DOHH2 (cell line): ENCODE measurements around the gene ZNF296.

ENCODE experiments used
- H3F3A ChIP-seq: fragments of 200-600 bp; sonication (generic), shearing (Covaris generic); 2 replicates; pipeline ENCODE4 v1.6.0; 2016; ENCODE audit warnings: antibody characterized with exemption, mild to moderate bottlenecking; ENCODE audit not compliant: control insufficient read depth, insufficient read depth
- H3K27ac ChIP-seq: fragments of 200-600 bp; sonication (generic); 2 replicates; pipeline ENCODE4 v1.5.1; 2014; ENCODE audit warnings: low read depth, mild to moderate bottlenecking, low read length, moderate library complexity
- H3K27me3 ChIP-seq: fragments of 200-600 bp; sonication (generic); 2 replicates; pipeline ENCODE4 v1.6.1; 2014; ENCODE audit warnings: mild to moderate bottlenecking, low read length, mixed read lengths; ENCODE audit not compliant: control insufficient read depth
- H3K36me3 ChIP-seq: fragments of 200-600 bp; sonication (generic); 2 replicates; pipeline ENCODE4 v1.6.1; 2014; ENCODE audit warnings: mild to moderate bottlenecking, low read length, moderate library complexity, mixed read lengths; ENCODE audit not compliant: control insufficient read depth
- H3K4me1 ChIP-seq: fragments of 200-600 bp; sonication (generic); 2 replicates; pipeline ENCODE4 v1.6.1; 2014; ENCODE audit warnings: mild to moderate bottlenecking, low read length, mixed read lengths; ENCODE audit not compliant: control insufficient read depth
- H3K4me2 ChIP-seq: fragments of 200-600 bp; sonication (generic); 2 replicates; pipeline ENCODE4 v1.6.0; 2014; ENCODE audit warnings: mild to moderate bottlenecking, low read length, moderate library complexity
- H3K4me3 ChIP-seq: fragments of 200-600 bp; sonication (generic); 2 replicates; pipeline ENCODE4 v1.5.1; 2014; ENCODE audit warnings: mild to moderate bottlenecking, low read length, mixed read lengths
- H3K79me2 ChIP-seq: fragments of 200-600 bp; sonication (generic); 2 replicates; pipeline ENCODE4 v1.6.1; 2014; ENCODE audit warnings: mild to moderate bottlenecking, low read length, mixed read lengths; ENCODE audit not compliant: control insufficient read depth
- H3K9me2 ChIP-seq: fragments of 200-600 bp; sonication (generic); replicated peaks from 2 replicates; pipeline ENCODE4 v1.6.1; 2014; ENCODE audit warnings: mild to moderate bottlenecking, low read length, mixed read lengths; ENCODE audit not compliant: control insufficient read depth
- H3K9me3 ChIP-seq: fragments of 200-600 bp; sonication (generic); 2 replicates; pipeline ENCODE4 v1.6.1; 2014; ENCODE audit warnings: antibody characterized with exemption, low read length, mixed read lengths; ENCODE audit not compliant: control insufficient read depth, insufficient read depth
- H4K20me1 ChIP-seq: fragments of 200-600 bp; sonication (generic); 2 replicates; pipeline ENCODE4 v1.6.0; 2014; ENCODE audit warnings: low read depth, mild to moderate bottlenecking, antibody characterized with exemption, low read length, moderate library complexity; ENCODE audit not compliant: control insufficient read depth, insufficient read depth
- EZH2phosphoT487 ChIP-seq: fragments of 200-600 bp; sonication (generic); IDR thresholded peaks from 2 replicates; pipeline ENCODE4 v1.6.1; 2017; ENCODE audit warnings: borderline replicate concordance, mild to moderate bottlenecking, antibody characterized with exemption, low read length, moderate library complexity, mixed read lengths
- TF ChIP-seq, protein P1 (sequence below): fragments of 200-600 bp; sonication (generic); IDR thresholded peaks from one replicate; pipeline ENCODE4 v1.5.1; 2014; ENCODE audit warnings: antibody characterized with exemption, mild to moderate bottlenecking, low read depth, low read length; ENCODE audit not compliant: poor library complexity, severe bottlenecking

ZNF296 gene

DNA sequence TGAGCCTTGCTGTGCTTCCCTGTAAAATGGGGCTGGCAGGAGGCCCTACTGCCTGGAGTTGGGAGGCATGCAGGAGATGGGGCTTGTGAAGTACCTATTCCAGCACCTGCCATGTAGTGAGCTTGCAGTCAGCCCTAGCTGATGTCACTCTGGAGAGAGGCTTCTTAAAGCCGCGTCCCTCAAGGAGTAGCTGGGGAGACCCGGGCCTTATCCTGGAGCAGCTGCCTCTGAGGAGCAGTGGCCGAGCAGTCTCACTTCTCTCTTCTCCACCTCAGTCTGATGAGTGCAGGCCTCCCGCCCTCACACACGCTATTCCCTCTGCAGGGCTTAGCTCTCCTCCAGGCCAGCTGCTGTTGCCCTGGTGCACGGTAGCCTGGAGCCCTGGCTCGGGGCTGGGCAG lies 19.4 kb downstream of the ZNF296 start:
- Histone ChIP-seq H3K9me3 (no peaks in the 10 kb centered on the region), H4K20me1 (peaks cover 3% of the 10 kb centered on the region), H3K36me3 (peaks cover 92% of the 10 kb centered on the region), H3K4me2 (no peak overlapping the region), H3F3A (peaks cover 3% of the 10 kb centered on the region; the same call in 1 of the 2 replicates), H3K27me3 (no peaks in the 10 kb centered on the region), H3K27ac (peak overlapping the region; percentile 47), H3K79me2 (peaks cover 49% of the 10 kb centered on the region), H3K9me2 (no peaks in the 10 kb centered on the region), H3K4me3 (no peak overlapping the region), H3K4me1 (peaks cover 38% of the 10 kb centered on the region)
- TF ChIP-seq, protein P1, sequence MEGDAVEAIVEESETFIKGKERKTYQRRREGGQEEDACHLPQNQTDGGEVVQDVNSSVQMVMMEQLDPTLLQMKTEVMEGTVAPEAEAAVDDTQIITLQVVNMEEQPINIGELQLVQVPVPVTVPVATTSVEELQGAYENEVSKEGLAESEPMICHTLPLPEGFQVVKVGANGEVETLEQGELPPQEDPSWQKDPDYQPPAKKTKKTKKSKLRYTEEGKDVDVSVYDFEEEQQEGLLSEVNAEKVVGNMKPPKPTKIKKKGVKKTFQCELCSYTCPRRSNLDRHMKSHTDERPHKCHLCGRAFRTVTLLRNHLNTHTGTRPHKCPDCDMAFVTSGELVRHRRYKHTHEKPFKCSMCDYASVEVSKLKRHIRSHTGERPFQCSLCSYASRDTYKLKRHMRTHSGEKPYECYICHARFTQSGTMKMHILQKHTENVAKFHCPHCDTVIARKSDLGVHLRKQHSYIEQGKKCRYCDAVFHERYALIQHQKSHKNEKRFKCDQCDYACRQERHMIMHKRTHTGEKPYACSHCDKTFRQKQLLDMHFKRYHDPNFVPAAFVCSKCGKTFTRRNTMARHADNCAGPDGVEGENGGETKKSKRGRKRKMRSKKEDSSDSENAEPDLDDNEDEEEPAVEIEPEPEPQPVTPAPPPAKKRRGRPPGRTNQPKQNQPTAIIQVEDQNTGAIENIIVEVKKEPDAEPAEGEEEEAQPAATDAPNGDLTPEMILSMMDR: no peak
- no peak for TF ChIP-seq EZH2phosphoT487

DNA sequence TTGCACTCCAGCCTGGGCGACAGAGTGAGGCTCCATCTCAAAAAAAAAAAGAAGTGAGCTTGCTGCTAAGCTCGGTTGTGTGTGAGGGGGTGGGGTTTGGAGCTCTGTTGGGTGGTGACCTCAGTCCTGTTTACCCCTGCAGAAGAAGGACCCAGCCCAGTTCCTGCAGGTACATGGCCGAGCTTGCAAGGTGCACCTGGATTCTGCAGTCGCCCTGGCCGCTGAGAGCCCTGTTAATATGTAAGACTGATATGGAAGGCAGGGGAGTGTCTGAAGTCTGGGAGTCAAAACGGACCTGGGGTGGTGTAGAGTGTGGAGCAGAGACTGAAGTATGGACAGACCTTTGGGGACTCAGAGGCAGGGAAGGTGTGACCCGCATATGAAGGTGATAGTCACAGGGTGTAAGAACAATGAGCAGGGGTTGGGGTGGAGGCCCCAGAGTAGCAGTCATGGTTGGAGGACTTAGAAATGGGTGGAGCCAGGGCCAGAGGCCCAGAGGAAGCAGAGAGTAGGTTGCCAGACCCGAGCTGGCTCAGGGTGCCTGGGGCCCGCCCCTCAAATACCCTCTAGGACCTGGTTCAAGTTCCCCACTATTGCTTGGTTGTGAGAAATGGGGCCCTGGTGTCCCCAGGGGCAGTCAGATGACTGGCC lies 24.2 kb downstream of the ZNF296 start:
- Histone ChIP-seq H3K9me2 (no peaks in the 10 kb centered on the region), H3K4me3 (peak overlapping the region; percentile 34; the same call in 1 of the 2 replicates), H4K20me1 (no peaks in the 10 kb centered on the region; the same call in 1 of the 2 replicates), H3K36me3 (peaks cover 80% of the 10 kb centered on the region), H3F3A (peaks cover 7% of the 10 kb centered on the region), H3K27me3 (no peaks in the 10 kb centered on the region), H3K79me2 (peaks cover 73% of the 10 kb centered on the region), H3K4me1 (peaks cover 71% of the 10 kb centered on the region), H3K27ac (peak overlapping the region; percentile 62), H3K4me2 (peak overlapping the region; percentile 51), H3K9me3 (no peaks in the 10 kb centered on the region)
- no peak for TF ChIP-seq EZH2phosphoT487
- TF ChIP-seq, protein P1: no peak

DNA sequence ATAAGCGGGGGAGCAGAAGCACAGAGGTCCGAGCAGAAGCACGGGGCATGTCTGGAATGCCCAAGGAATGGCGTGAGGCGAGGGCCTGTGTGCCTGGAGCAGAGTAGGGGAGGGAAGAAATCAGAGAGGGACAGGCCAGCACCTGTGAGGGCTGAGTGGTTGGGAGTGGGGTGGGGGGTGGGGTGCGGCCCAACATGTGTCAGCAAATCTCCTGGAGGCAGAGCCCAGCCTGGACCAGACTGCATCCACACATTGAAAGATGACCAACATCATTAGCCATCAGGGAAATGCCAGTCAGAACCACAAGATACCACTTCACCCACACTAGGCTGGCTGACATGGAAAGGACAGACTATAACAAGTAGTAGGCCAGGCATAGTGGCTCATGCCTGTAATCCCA lies 26.2 kb downstream of the ZNF296 start:
- Histone ChIP-seq H3K27ac (peak overlapping the region; percentile 3; the same call in 1 of the 2 replicates), H3K4me1 (peaks cover 77% of the 10 kb centered on the region), H3K27me3 (no peaks in the 10 kb centered on the region), H3K4me2 (no peak overlapping the region; the same call in 1 of the 2 replicates), H3K79me2 (peaks cover 93% of the 10 kb centered on the region), H3K4me3 (no peak overlapping the region), H3K9me3 (no peaks in the 10 kb centered on the region), H3F3A (peaks cover 17% of the 10 kb centered on the region), H3K9me2 (no peaks in the 10 kb centered on the region), H4K20me1 (no peaks in the 10 kb centered on the region), H3K36me3 (peaks cover 83% of the 10 kb centered on the region)
- TF ChIP-seq, protein P1: no peak
- TF ChIP-seq EZH2phosphoT487: no peak
